ENCODE results near the gene RIMBP3B.
"Not testable (repeated sequence)": the region's sequence is repeated elsewhere in the genome, so short reads cannot be mapped to it uniquely, and the experiment has no call there.

- TF ChIP-seq CTCF (IDR thresholded peaks at IDR 0.05); ZFX (IDR thresholded peaks at IDR 0.05; ENCODE audit: borderline replicate concordance): not testable (repeated sequence)
These were observed 54.5 kb downstream of the RIMBP3B start for GRCh38 chr22:21438013-21438412.

All from 22Rv1 (cell line).